ENCODE results near the gene RPS6KA1.
"Not testable (repeated sequence)": the region's sequence is repeated elsewhere in the genome, so short reads cannot be mapped to it uniquely, and the experiment has no call there.

RPS6KA1 gene

DNA sequence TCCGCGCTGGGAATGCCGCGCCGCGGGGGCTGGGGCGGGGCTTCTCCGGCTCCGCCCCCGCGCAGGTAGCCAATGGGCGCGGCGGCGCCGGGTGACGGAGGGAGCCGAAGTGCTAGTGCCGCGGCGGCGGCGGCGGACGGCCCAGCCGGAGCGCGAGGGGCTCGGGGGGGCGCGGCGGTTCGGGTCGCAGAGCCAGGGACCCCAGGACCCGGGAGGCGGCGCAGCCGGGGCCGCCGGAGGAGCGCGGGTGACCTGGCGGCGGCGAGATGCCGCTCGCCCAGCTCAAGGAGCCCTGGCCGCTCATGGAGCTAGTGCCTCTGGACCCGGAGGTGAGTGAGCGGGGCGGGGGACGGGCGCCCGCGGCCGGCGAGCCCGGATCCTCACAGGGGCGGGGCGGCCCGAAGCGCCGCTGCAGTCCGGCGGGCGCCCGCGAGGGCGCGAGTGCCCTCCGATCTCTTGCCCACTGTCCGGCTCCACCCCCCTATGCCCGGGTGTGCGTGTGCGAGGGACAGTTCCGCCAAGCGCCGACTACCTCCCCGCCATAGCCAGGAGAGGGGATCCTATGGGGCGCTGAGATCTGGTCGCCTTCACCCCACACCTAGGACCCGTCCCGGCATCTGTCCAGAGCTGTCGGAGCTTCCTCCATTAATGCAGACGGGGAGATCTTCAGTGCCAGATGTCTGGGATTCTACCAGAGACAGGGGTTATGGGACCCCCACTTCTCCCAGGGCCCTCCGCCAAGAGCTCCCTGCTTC lies at the start of gene RPS6KA1:
TSS of gene RPS6KA1 (plus strand) at position 107 of the 755 bp plus-strand sequence. CDS start at position 267, 160 bp downstream.
- no peak for DNase-seq (ENCODE audit: low read depth, low spot score)

DNA sequence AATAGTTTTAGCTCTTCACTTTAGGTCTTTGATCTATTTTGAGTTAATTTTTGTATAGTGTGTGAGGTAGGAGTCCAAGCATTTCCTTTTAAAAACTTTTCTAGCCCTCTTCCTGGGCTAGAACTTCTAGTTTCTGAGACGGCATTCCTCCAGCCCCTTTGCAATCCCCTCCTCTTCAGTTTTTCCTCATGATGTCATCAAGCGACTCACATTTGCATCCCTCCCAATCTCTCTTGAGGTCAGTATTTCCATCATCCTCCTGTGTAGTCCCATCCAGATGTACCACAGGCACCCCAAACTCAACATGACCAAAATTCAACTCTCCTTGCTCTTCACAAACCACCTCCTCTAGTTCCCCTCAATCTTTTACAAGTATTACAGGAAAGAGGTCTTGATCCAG lies 46.6 kb upstream of the RPS6KA1 start:
- no peak for DNase-seq (ENCODE audit: low read depth, low spot score)

DNA sequence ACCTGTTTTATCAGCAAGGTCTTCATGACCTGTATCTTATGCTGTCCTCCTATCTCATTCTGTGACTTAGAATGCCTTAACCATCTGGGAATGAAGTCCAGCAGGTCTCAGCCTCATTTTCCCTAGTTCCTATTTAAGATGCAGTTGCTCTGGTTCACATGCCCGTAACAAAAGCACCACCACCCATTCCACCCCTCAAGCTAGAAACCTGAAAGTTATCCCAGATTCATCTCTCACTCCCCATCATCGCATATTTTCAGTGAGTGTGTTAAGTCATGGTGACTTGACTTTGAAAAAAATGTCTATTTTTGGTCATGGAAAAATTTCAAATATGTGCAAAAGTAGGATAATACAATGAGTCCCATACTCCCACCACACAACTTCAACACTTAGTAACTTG lies 45.6 kb upstream of the RPS6KA1 start:
- no peak for DNase-seq (ENCODE audit: low read depth, low spot score)

DNA sequence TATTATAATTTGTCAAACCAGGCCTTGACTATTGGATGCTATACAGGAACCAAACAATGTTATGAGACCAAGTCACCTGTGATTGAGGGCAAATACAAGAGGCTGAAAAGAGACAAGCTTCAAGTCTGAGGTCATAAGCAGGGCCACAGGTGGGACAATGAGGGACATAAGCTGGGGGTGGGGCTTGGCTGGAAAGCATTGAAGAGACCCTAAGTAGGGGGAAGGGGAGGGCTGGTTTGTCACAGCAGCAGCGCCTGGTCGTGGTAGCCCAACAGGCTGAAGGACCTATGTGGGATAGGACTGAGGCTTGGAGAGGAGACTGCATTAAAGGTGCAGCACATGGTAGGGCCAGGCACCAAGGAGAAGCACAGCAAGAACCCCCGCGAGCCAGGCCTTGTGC lies 39.4 kb upstream of the RPS6KA1 start:
- DNase-seq (ENCODE audit: low read depth, low spot score), result no peak

DNA sequence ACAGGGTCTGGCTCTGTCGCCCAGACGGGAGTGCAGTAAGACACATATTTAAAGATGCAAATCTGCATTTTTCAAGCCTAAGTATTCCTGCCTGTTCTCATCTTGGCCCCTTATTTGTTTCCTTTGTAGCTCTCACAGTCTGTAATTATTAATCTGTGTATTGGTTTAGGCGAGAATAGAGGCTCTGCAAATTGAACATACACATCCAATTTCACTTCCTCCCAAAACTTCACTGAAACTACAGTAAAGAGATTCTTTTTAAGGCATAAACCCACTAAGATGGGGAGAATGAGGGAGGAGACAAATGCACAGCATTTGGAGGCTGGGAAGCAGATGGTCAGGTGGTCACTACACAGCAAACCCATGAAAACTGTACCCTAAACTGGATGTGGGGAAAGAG lies 36.3 kb upstream of the RPS6KA1 start:
- no peak for DNase-seq (ENCODE audit: low read depth, low spot score)

DNA sequence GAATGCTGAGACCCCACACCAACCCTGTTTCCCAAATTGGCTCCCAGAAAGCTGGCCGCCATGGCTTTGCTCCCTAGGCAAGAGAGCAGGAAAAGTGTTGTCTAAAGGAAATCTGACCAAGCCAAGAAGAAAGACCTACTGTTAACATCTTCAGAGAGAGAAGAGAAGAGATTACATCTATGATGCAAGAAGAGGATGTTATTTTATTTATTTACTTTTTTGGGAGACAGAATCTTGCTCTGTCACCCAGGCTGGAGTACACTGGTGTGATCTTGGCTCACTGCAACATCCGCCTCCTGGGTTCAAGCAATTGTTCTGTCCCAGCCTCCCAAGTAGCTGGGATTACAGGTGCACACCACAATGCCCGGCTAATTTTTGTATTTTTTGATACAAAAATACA lies 35.6 kb upstream of the RPS6KA1 start:
- no peak for DNase-seq (ENCODE audit: low read depth, low spot score)

DNA sequence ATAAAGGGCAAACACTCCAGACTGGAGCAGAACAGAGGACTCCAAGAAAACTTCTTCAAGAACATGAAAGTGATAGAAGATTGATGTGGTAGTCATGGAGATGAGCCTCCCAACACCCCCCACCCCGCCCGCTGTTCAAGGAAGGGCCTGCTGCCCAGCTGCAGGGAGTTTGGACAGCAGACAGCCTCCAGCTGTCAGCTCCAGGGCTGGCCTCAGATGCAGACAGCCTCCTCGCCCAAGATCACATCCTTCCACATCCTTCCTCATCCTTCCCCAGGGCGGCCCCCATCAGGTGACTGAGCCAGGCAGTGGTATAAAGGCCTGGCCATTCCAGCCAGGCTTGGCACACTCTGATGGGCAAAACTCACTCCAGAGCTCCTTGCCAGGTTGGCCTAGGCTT lies 32.7 kb upstream of the RPS6KA1 start:
- no peak for DNase-seq (ENCODE audit: low read depth, low spot score)

DNA sequence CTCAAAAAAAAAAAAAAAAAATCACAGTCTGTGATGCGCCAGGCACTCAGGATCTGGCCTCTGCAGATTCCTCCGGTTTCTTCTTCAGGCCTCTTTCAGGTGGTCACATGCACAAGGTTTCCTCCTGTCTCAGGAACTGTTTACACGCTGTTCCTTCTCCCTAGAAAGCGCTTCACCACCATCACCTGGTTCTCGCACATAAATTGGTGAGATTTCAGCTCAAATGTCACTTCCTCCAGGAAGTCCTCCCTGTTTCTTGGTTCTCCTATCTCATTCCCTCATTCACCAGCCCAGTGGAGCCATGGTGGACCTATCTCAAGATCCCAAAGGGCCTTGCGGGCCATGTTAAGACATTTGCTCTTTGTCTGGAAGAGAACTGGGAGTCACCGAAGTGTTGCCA lies 30.7 kb upstream of the RPS6KA1 start:
- no peak for DNase-seq (ENCODE audit: low read depth, low spot score)

DNA sequence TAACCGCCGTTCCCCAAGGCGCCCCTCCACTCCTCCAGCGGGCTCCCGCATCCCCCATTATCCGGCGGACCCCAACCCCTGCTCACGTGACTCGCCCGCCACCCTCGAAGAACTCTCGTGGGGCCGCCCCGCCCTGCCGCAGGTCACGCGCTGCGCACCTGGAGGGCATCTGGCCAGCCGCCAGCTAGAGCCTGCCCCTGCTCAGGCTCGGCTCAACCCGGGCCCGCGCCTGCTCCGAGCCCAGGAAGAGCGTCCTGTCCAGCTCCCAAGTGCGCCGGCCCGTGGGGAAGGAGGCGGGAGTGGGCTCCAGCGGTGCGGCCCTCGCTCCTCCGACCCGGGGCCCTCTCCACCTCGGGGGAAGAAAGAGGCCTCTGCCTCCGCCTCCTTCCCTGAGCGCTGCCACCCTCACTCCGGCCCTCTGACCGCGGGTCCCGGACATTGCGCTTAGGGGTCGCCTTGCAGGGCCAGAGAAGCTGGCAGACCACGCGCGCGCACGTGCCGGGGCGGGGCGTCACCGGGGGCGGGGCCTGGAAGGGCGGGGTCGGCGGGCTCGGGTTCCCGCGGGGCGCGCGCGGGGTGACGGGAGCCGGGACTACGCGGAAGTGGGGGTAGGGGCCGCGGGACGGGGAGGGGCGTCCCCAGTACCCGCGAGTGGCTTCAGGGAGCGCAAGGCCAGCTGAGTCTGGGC lies 28.9 kb upstream of the RPS6KA1 start:
- peak; percentile 85 for DNase-seq (ENCODE audit: low read depth, low spot score)

DNA sequence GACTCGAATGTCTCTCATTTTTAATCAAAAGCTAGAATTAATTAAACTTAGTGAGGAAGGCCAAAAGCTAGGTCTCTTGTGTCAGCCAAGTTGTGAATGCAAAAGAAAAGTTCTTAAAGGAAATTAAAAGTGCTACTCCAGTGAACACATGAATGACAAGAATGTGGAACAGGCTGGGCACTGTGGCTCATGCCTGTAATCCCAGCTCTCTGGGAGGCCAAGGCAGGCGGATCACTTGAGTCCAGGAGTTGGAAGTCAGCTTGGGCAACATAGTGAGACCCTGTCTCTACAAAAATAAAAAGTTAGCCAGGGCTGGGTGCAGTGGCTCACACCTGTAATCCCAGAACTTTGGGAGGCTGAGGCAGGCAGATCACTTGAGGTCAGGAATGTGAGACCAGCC lies 18.9 kb upstream of the RPS6KA1 start:
- DNase-seq (ENCODE audit: low read depth, low spot score), result not testable (repeated sequence)

DNA sequence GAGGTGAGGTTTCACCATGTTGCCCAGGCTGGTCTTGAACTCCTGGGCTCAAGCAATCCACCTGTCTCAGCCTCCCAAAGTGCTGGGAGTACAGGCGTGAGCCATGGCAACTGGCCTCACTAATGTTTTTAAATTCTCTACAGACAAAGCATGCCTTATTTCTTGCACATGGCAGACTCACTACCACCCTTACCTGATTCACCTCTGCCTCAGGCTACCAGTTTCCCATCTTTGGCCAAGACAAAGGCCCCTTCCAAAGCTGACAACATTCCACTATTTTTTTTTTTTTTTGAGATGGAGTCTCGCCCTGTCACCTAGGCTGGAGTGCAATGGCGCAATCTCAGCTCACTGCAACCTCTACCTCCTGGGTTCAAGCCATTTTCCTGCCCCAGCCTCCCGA lies 13.7 kb upstream of the RPS6KA1 start:
- DNase-seq (ENCODE audit: low read depth, low spot score), result not testable (repeated sequence)

DNA sequence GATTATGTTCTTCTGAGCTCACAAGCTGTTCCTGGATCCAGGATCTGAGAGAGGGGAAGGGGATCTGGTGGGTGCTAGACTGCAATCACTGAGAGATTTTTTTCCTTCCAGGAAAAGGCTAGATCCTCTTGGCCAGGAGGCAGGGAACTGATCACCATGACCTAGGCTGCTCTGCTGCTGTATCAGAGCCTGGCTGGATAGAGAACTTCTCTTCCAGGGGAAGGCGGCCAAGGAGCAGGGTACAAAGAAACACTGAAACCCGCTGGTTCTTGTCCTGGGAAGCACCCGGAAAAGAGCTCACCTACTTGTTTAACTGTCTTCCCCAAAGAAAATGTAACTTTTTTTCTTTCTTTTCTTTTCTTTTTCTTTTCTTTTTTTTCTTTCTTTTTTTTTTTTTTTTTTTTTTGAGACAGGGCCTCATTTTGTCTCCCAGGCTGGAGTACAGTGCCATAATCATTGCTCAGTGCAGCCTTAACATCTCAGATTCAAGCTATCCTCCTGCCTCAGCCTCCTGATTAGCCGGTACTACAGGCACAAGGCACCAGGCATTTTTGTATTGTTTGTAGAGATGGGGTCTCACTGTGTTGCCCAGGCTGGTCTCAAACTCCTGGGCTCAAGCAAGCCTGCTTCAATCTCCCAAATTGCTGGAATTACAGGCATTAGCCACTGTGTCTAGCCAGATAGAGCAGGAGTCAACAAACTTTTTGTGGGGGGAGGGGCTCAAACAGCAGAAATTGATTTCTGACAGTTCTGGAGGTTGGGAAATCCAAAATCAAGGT lies 12.4 kb upstream of the RPS6KA1 start:
- no peak for DNase-seq (ENCODE audit: low read depth, low spot score)

DNA sequence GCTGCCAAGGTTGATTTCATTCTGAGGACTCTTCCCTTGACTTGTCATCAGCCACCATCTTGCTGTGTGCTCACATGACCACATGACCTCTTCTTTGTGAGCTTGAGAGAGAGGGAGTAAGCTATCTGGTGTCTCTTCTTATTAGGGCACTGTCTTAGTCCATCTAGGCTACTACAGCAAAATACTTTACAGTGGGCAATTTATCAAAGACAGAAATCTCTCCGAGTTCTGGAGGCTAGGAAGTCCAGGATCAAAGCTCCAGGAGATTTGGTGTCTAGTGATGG lies 11.9 kb upstream of the RPS6KA1 start:
- DNase-seq (ENCODE audit: low read depth, low spot score), result no peak

DNA sequence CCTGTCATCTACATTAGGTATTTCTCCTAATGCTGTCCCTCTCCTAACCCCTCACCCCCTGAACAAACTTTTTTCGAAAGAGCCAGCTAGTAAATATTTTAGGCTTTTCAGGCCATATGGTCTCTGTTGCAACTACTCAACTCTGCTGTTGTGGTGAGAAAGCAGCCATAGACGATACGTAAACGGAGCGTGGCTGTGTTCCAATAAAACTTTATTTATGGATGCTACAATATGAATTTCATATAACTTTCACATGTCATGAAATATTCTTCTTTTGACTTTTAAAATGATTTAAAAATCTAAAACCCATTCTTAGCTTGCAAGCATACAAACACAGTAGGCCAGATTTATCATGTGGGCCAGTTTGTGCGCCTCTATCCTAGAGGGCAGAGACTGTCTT lies 11.2 kb upstream of the RPS6KA1 start:
- DNase-seq (ENCODE audit: low read depth, low spot score), result no peak

DNA sequence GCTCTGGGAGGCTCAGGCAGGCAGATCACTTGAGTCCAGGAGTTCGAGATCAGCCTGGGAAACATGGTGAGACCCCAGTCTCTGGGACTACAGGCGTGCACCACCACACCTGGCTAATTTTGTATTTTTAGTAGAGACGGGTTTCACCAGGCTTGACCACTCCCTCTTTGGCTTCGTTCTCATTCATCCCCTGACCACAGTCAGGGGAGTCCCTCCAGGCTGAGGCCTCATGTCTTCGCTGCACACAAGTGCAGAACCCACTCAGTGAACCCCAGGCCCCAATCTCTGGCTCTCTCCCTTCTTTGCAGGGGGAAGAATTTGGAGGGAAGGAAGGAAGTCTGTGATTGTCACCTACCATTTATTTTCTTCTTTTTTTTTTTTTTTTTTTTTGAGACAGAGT lies 9.2 kb upstream of the RPS6KA1 start:
- no peak for DNase-seq (ENCODE audit: low read depth, low spot score)

DNA sequence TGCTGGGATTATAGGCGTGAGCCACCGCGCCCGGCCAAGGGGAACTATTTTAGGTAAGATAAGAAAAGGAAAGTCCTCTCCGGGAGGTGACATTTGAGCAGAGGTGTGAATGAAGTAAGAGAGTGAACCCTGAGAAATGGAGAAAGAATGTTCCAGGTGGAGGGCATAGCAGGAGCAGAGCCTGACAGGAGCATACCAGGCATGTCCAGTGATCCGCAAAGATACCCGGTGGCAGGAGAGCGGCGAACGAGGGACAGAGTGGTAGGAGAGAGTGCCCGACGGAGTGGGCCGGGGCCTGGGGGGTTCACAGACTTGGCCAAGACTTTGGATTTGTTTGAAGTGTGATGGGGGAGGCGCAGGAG lies 7.9 kb upstream of the RPS6KA1 start:
- no peak for DNase-seq (ENCODE audit: low read depth, low spot score)

DNA sequence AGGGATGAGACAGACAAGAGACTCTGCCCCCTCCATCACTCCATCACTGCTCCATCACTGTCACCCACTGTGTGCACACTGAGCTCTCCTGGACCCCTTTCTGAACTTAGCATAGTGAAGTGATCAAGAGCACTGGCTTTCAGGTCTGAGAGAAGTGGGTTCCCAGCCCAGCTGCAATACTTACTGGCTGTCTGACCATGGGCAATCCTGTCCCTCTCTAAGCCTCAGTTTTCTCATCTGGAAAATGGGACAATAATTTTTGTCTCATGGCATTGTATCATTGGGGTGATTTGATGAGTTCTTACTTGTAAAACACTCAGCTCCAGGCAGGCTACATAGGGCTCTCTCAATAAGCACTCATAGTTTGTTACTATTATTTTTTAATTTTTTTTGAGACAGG lies 7.5 kb upstream of the RPS6KA1 start:
- DNase-seq (ENCODE audit: low read depth, low spot score), result no peak

DNA sequence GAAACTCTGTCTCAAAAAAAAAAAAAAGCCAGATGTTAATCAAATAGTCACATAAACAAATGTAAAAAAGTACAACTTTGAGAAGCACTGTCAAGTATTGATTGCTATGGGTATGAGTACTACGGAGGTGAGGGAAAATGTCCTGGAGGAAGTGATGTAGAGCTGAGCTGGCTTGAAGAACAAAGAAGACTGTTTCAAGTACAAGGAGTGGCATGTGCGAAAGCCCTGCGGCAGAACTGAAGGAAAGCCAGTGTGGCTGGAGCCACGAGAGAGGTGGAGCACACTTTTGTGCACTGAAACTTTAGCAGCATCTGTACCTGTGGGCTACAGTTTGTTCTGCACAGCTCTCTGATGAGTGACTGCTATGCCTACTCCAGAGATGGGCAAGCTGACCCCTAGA lies 5.4 kb upstream of the RPS6KA1 start:
- DNase-seq (ENCODE audit: low read depth, low spot score), result no peak

DNA sequence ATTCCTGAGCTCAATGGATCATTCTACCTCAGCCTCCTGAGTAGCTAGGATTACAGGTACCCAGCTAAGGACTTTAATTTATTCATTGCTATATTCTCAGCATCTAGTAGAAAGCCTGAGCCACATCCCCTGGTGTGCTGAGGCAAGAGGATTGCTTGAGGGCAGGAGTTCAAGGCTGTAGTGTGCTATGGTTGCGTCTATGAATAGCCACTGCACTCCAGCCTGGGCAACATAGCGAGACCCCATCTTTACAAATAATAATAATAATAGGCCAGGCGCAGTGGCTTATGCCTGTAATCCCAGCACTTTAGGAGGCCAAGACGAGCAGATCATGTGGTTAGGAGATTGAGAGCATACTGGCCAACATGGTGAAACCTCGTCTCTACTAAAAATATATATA lies 3.3 kb upstream of the RPS6KA1 start:
- DNase-seq (ENCODE audit: low read depth, low spot score), result no peak

DNA sequence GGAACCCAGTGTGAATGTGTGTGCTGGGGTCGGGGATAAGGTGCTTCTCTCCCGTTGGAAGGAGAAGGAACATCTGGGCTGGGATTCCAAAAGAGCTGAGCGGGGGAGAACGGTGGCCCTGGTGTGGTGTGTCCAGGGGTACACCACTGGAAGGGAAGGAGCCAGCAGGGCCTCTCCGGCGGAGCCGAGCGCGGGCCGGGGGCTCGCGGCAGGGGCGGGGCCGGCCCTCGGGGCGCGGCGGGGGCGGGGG lies 231 bp upstream of the RPS6KA1 start:
- DNase-seq (ENCODE audit: low read depth, low spot score), result no peak

DNA sequence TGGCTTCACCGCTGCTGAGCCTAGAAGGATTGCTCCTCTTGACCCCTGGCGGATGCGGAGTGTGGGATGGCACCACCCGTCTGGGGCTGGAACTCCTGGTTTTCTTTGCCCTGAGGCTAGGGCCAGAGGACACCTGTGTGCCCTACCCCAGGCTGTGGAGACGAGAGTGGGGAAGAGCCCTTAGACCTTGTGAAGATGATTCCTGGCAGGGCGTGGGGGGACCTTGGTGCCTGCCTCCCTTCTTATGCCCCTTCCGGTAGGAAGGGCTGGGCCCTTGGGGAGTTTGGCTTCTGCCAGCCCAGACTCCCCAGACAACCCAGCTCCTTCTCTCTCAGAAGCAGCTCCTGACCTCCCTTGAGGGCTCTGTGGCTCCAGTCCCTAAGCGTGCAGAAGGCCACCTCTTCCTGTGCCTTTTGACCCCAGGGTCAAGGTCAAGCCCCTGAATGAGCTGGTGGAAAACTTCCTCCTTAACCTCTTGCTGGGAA lies 891 bp downstream of the RPS6KA1 start:
- DNase-seq (ENCODE audit: low read depth, low spot score), result no peak

DNA sequence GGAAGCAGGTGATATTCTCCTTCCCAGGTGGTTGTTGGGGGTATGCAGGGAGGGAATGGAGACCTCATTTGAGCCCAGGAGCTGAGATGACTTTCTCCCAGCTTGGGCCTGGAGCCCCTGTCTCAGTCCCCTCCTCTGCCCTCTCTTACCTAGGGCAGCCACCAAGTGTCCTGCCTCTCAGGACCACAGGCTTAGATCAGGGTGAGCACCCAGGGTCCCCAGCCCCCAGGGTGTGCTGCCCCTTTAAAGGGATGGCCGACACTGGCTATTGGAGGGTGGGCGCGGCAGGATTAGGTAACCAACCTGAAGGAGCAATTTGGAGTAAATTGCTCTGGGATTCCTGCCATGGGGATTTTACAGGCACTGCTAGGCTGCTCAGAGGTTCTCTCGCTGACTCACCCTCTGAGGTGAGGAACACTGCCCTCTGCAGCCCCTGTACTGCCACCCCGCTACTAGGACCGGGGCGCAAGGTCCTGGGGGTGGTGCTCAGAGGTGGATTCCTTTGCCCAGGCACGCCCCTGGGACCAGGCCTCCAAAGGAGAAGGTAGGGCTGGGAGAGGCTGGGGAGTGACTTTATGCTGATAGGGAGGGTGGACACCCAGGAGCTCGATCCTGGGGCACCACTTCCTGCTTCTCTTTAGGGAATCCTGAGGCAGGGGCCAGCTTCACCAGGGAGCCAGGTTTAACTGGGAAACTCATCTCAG lies 1.5 kb downstream of the RPS6KA1 start:
- DNase-seq (ENCODE audit: low read depth, low spot score), result no peak
